Stimulated activated naive B cell treated with anti-CD40 and anti-IgM and Interleukin-4, amounts not matched to agents 10 μg/mL and 1 μg/mL and 100 μg/mL, for 72 hours (primary cell): ENCODE data around the gene PDILT.
A peak's percentile ranks its signal among the peaks of the same experiment; 100 is the strongest.

Source experiments
- ATAC-seq, 2 donors: fragments of 150-1000 bp; cut with Tn5 transposase; replicated peaks; 2 replicates each; pipeline ENCODE4 v1.10.0; 2021; ENCODE audit warnings: moderate library complexity in 1 of 2
- DNase-seq: peaks from one replicate; pipeline ENCODE4 v3.0.0; 2021
- H3K27ac Mint-ChIP-seq: one replicate; pipeline ENCODE4 v1.8.0; 2022; ENCODE audit warnings: mild to moderate bottlenecking, mixed read lengths
- H3K27me3 Mint-ChIP-seq, 2 donors: one replicate each; pipeline ENCODE4 v1.8.0; 2022; ENCODE audit warnings: mixed read lengths in 2 of 2
- H3K36me3 Mint-ChIP-seq, 2 donors: one replicate each; pipeline ENCODE4 v1.8.0; 2022; ENCODE audit warnings: mixed read lengths in 2 of 2, mild to moderate bottlenecking in 1 of 2
- H3K4me1 Mint-ChIP-seq, 2 donors: one replicate each; pipeline ENCODE4 v1.8.0; 2022; ENCODE audit warnings: mixed read lengths in 2 of 2, mild to moderate bottlenecking in 1 of 2
- H3K4me3 Mint-ChIP-seq, 2 donors: one replicate each; pipeline ENCODE4 v1.8.0; 2022; ENCODE audit warnings: mild to moderate bottlenecking in 2 of 2, mixed read lengths in 2 of 2, moderate library complexity in 1 of 2
- H3K9me3 Mint-ChIP-seq, 2 donors: one replicate each; pipeline ENCODE4 v1.8.0; 2022; ENCODE audit warnings: mixed read lengths in 2 of 2, mild to moderate bottlenecking in 1 of 2

The PDILT gene

GRCh38 chr16:20393801-20394577 is 10.5 kb downstream of the PDILT start:
- no peaks in the 10 kb centered on the region for H3K9me3 Mint-ChIP-seq

GRCh38 chr16:20391045-20391444 is 13.5 kb downstream of the PDILT start:
- H3K4me3 Mint-ChIP-seq: no peak overlapping the region
- no peaks in the 10 kb centered on the region for H3K4me1 Mint-ChIP-seq
- H3K36me3 Mint-ChIP-seq: no peaks in the 10 kb centered on the region
- no peak for DNase-seq
- peaks cover 10 to 17% of the 10 kb centered on the region in 2 donors for H3K27me3 Mint-ChIP-seq
- no peak for ATAC-seq
- H3K9me3 Mint-ChIP-seq: no peaks in the 10 kb centered on the region
- H3K27ac Mint-ChIP-seq: no peak overlapping the region

More at GRCh38 chr16:20393801-20394577, 10.5 kb downstream of the PDILT start:
- Mint-ChIP-seq H3K4me3 (no peak overlapping the region), H3K27ac (no peak overlapping the region), H3K27me3 (peaks cover 0 to 4% of the 10 kb centered on the region in 2 donors), H3K36me3 (no peaks in the 10 kb centered on the region), H3K4me1 (no peaks in the 10 kb centered on the region)
- DNase-seq: no peak
- ATAC-seq: no peak

GRCh38 chr16:20388854-20389253 is 15.7 kb downstream of the PDILT start:
- DNase-seq (no peak), ATAC-seq (no peak)
- Mint-ChIP-seq H3K9me3 (no peaks in the 10 kb centered on the region), H3K4me1 (no peaks in the 10 kb centered on the region), H3K27ac (no peak overlapping the region), H3K36me3 (no peaks in the 10 kb centered on the region), H3K4me3 (no peak overlapping the region), H3K27me3 (peaks cover 11 to 19% of the 10 kb centered on the region in 2 donors)

GRCh38 chr16:20387978-20388377 is 16.6 kb downstream of the PDILT start:
- H3K27ac Mint-ChIP-seq: no peak overlapping the region
- DNase-seq (no peak), ATAC-seq (no peak)
- no peaks in the 10 kb centered on the region for H3K9me3 Mint-ChIP-seq
- H3K4me1 Mint-ChIP-seq: peaks cover 0 to 3% of the 10 kb centered on the region in 2 donors
- H3K36me3 Mint-ChIP-seq: no peaks in the 10 kb centered on the region
- H3K27me3 Mint-ChIP-seq: peaks cover 20 to 23% of the 10 kb centered on the region in 2 donors
- no peak overlapping the region for H3K4me3 Mint-ChIP-seq

- Mint-ChIP-seq H3K27ac (no peak overlapping the region), H3K36me3 (no peaks in the 10 kb centered on the region), H3K4me1 (peaks cover 0 to 3% of the 10 kb centered on the region in 2 donors), H3K4me3 (no peak overlapping the region), H3K9me3 (no peaks in the 10 kb centered on the region), H3K27me3 (peaks cover 23 to 25% of the 10 kb centered on the region in 2 donors)
- DNase-seq (peak; percentile 6), ATAC-seq (peak; percentile 45 to 59)
These were observed 18.4 kb downstream of the PDILT start for GRCh38 chr16:20385844-20386832.

- peak; percentile 35 for DNase-seq
- H3K4me1 Mint-ChIP-seq: peaks cover 0 to 3% of the 10 kb centered on the region in 2 donors
- no peak overlapping the region for H3K27ac Mint-ChIP-seq
- H3K4me3 Mint-ChIP-seq: no peak overlapping the region
- peaks cover 23 to 25% of the 10 kb centered on the region in 2 donors for H3K27me3 Mint-ChIP-seq
- H3K9me3 Mint-ChIP-seq: no peaks in the 10 kb centered on the region
- H3K36me3 Mint-ChIP-seq: no peaks in the 10 kb centered on the region
- peak; percentile 86 to 89 for ATAC-seq
These were observed 21.2 kb downstream of the PDILT start for GRCh38 chr16:20383106-20384029.

GRCh38 chr16:20382202-20382948 is 22.2 kb downstream of the PDILT start:
- H3K9me3 Mint-ChIP-seq: no peaks in the 10 kb centered on the region
- no peak overlapping the region for H3K27ac Mint-ChIP-seq

GRCh38 chr16:20380782-20381181 is 23.8 kb downstream of the PDILT start:
- ATAC-seq: no peak
- no peak overlapping the region for H3K4me3 Mint-ChIP-seq
- H3K27ac Mint-ChIP-seq: no peak overlapping the region
- H3K36me3 Mint-ChIP-seq: no peaks in the 10 kb centered on the region
- H3K9me3 Mint-ChIP-seq: no peaks in the 10 kb centered on the region
- DNase-seq: no peak
- H3K27me3 Mint-ChIP-seq: peaks cover 12 to 20% of the 10 kb centered on the region in 2 donors
- peaks cover 0 to 3% of the 10 kb centered on the region in 2 donors for H3K4me1 Mint-ChIP-seq

More at GRCh38 chr16:20382202-20382948, 22.2 kb downstream of the PDILT start:
- Mint-ChIP-seq H3K36me3 (no peaks in the 10 kb centered on the region), H3K4me1 (peaks cover 0 to 3% of the 10 kb centered on the region in 2 donors), H3K4me3 (no peak overlapping the region), H3K27me3 (peaks cover 16 to 25% of the 10 kb centered on the region in 2 donors)
- DNase-seq (no peak), ATAC-seq (no peak)

GRCh38 chr16:20377181-20377580 is 27.4 kb downstream of the PDILT start:
- no peak for DNase-seq
- Mint-ChIP-seq H3K36me3 (no peaks in the 10 kb centered on the region), H3K27me3 (peaks cover 9 to 10% of the 10 kb centered on the region in 2 donors), H3K27ac (no peak overlapping the region), H3K9me3 (no peaks in the 10 kb centered on the region), H3K4me1 (no peaks in the 10 kb centered on the region), H3K4me3 (no peak overlapping the region)
- no peak for ATAC-seq

GRCh38 chr16:20372701-20373100 is 31.8 kb downstream of the PDILT start:
- no peaks in the 10 kb centered on the region for H3K9me3 Mint-ChIP-seq
- H3K27ac Mint-ChIP-seq: no peak overlapping the region
- H3K27me3 Mint-ChIP-seq: peaks cover 16 to 19% of the 10 kb centered on the region in 2 donors
- no peaks in the 10 kb centered on the region for H3K36me3 Mint-ChIP-seq
- H3K4me1 Mint-ChIP-seq: no peaks in the 10 kb centered on the region
- DNase-seq (no peak), ATAC-seq (no peak)
- no peak overlapping the region for H3K4me3 Mint-ChIP-seq

GRCh38 chr16:20369452-20370054 is 35.0 kb downstream of the PDILT start:
- Mint-ChIP-seq H3K4me3 (no peak overlapping the region), H3K36me3 (no peaks in the 10 kb centered on the region), H3K9me3 (peaks cover 0 to 3% of the 10 kb centered on the region in 2 donors), H3K27me3 (peaks cover 12 to 18% of the 10 kb centered on the region in 2 donors), H3K27ac (no peak overlapping the region), H3K4me1 (no peaks in the 10 kb centered on the region)
- DNase-seq (no peak), ATAC-seq (no peak)

GRCh38 chr16:20364051-20364450 is 40.5 kb downstream of the PDILT start:
- ATAC-seq: no peak
- H3K4me3 Mint-ChIP-seq: no peak overlapping the region
- no peak for DNase-seq
- H3K9me3 Mint-ChIP-seq: peaks cover 0 to 3% of the 10 kb centered on the region in 2 donors
- peaks cover 15 to 20% of the 10 kb centered on the region in 2 donors for H3K27me3 Mint-ChIP-seq
- no peaks in the 10 kb centered on the region for H3K4me1 Mint-ChIP-seq
- no peak overlapping the region for H3K27ac Mint-ChIP-seq
- H3K36me3 Mint-ChIP-seq: no peaks in the 10 kb centered on the region

- Mint-ChIP-seq H3K27me3 (peaks cover 15 to 19% of the 10 kb centered on the region in 2 donors), H3K27ac (no peak overlapping the region), H3K4me1 (no peaks in the 10 kb centered on the region), H3K36me3 (no peaks in the 10 kb centered on the region), H3K9me3 (peaks cover 0 to 3% of the 10 kb centered on the region in 2 donors), H3K4me3 (no peak overlapping the region)
- DNase-seq: no peak
- no peak for ATAC-seq
These were observed 41.3 kb downstream of the PDILT start for GRCh38 chr16:20363191-20363590.
